HG03520 (cell line): ENCODE measurements around the gene ALKAL2.

Source experiments
- ATAC-seq: cut with Tn5 transposase; IDR thresholded peaks from one replicate; pipeline ENCODE4 v1.9.1; 2021; ENCODE audit warnings: mild to moderate bottlenecking, moderate library complexity; ENCODE audit not compliant: unreplicated experiment

Gene ALKAL2

GRCh38 chr2:273333-273732 is 14.6 kb downstream of the ALKAL2 start:
- no peak for ATAC-seq

- no peak for ATAC-seq
These were observed 16.0 kb downstream of the ALKAL2 start for GRCh38 chr2:271917-272316.

GRCh38 chr2:270861-271260 is 17.0 kb downstream of the ALKAL2 start:
- ATAC-seq = no peak

GRCh38 chr2:269356-270030 is 18.4 kb downstream of the ALKAL2 start:
- ATAC-seq = no peak

GRCh38 chr2:268323-268722 is 19.6 kb downstream of the ALKAL2 start:
- ATAC-seq = no peak

- peak; percentile 88 for ATAC-seq
These were observed 23.1 kb downstream of the ALKAL2 start, which contains the start of gene ACP1 for GRCh38 chr2:264493-265468. Gene ACP1 (plus strand): TSS chr2:264947. CDS start chr2:264965, 18 bp downstream.

- ATAC-seq = peak; percentile 29
These were observed 24.0 kb downstream of the ALKAL2 start, which contains the start of gene SH3YL1 for GRCh38 chr2:263774-264492. Gene SH3YL1 (minus strand): TSS chr2:264032. CDS start chr2:263984, 48 bp downstream.

- no peak for ATAC-seq
These were observed 24.7 kb downstream of the ALKAL2 start for GRCh38 chr2:263022-263738.

- no peak for ATAC-seq
These were observed 25.8 kb downstream of the ALKAL2 start for GRCh38 chr2:262117-262516.

GRCh38 chr2:260507-261161 is 27.3 kb downstream of the ALKAL2 start:
- ATAC-seq = no peak

GRCh38 chr2:259789-260331 is 28.0 kb downstream of the ALKAL2 start:
- no peak for ATAC-seq

- ATAC-seq = no peak
These were observed 29.0 kb downstream of the ALKAL2 start for GRCh38 chr2:258933-259332.

GRCh38 chr2:257842-258241 is 30.0 kb downstream of the ALKAL2 start:
- ATAC-seq = no peak

GRCh38 chr2:257429-257828 is 30.5 kb downstream of the ALKAL2 start:
- ATAC-seq = no peak

GRCh38 chr2:256094-256493 is 31.8 kb downstream of the ALKAL2 start:
- no peak for ATAC-seq

- ATAC-seq = no peak
These were observed 32.7 kb downstream of the ALKAL2 start for GRCh38 chr2:255195-255594.

GRCh38 chr2:254241-254640 is 33.6 kb downstream of the ALKAL2 start:
- no peak for ATAC-seq

GRCh38 chr2:253202-253638 is 34.7 kb downstream of the ALKAL2 start:
- ATAC-seq = no peak

GRCh38 chr2:252001-252602 is 35.8 kb downstream of the ALKAL2 start:
- ATAC-seq = no peak
